Panc1 (cell line): ENCODE results near the gene FADD. TPM values are rescaled to one million over a fixed set of nuclear protein-coding genes. Genes with fewer than 3 reads are reported as not detected.
A peak's percentile ranks its signal among the peaks of the same experiment; 100 is the strongest.

Source experiments
- ATAC-seq: fragments of 200-7000 bp; cut with Tn5 transposase; 2 replicates; pipeline ENCODE4 v1.9.1; 2020; ENCODE audit warnings: mild to moderate bottlenecking, moderate library complexity
- Bru-seq: library from RNA; stranded (reverse); fragments of 400-500 nt; gene quantifications from one replicate; lab custom pipeline; 2021; lab: Mats Ljungman, UMichigan
- BruChase-seq, 2 experiments: library from RNA; stranded (reverse); fragments of 400-500 nt; gene quantifications; one replicate each; lab custom pipeline; 2021; lab: Mats Ljungman, UMichigan
- BruUV-seq: library from RNA; stranded (reverse); fragments of 400-500 nt; replicated peaks from 2 replicates; lab custom pipeline; 2021; lab: Mats Ljungman, UMichigan
- CTCF ChIA-PET: fragments of 300-600 bp; sonication (Branson Sonifier 250); formaldehyde crosslinking; loops from one replicate; lab custom pipeline; 2022; ENCODE audit warnings: antibody characterized with exemption; lab: Charles Lee
- POLR2A ChIA-PET: fragments of 300-600 bp; sonication (Branson Sonifier 250); formaldehyde crosslinking; loops from one replicate; lab custom pipeline; 2022; ENCODE audit warnings: antibody characterized with exemption; lab: Charles Lee
- DNase-seq: peaks from one replicate; pipeline ENCODE4 v3.0.0-alpha.2; 2010; ENCODE audit warnings: low read depth, low spot score
- H3K27ac ChIP-seq: 2 replicates; pipeline ENCODE4 v1.5.1; 2011; ENCODE audit warnings: mild to moderate bottlenecking, low read length, inconsistent platforms
- H3K27me3 ChIP-seq: fragments of 200-500 bp; sonication (Bioruptor generic); 2 replicates; pipeline ENCODE4 v1.6.0; 2014; ENCODE audit warnings: low read length, inconsistent platforms; ENCODE audit not compliant: control insufficient read depth, insufficient read depth
- H3K36me3 ChIP-seq: fragments of 200-500 bp; sonication (Bioruptor generic); 2 replicates; pipeline ENCODE4 v1.5.1; 2014; ENCODE audit warnings: inconsistent platforms, mild to moderate bottlenecking, low read length, moderate library complexity; ENCODE audit not compliant: control insufficient read depth, insufficient read depth
- H3K4me1 ChIP-seq: 2 replicates; pipeline ENCODE4 v1.5.1; 2011; ENCODE audit warnings: inconsistent platforms, mild to moderate bottlenecking, low read length, moderate library complexity; ENCODE audit not compliant: control insufficient read depth, insufficient read depth
- H3K4me3 ChIP-seq, 2 experiments: 2 replicates each; pipeline ENCODE4 v1.5.1; 2011 to 2012; ENCODE audit warnings: low read depth in 2 of 2, low read length in 2 of 2, mild to moderate bottlenecking in 2 of 2, inconsistent platforms in 1 of 2, moderate library complexity in 1 of 2
- H3K9me3 ChIP-seq: fragments of 200-500 bp; sonication (Bioruptor generic); 2 replicates; pipeline ENCODE4 v1.5.1; 2014; ENCODE audit warnings: low read depth, mild to moderate bottlenecking, inconsistent platforms, low read length, moderate library complexity; ENCODE audit not compliant: control insufficient read depth, insufficient read depth
- POLR2AphosphoS5 ChIP-seq: IDR thresholded peaks from 2 replicates; pipeline ENCODE4 v1.6.1; 2012; ENCODE audit warnings: mild to moderate bottlenecking, low read depth, low read length, moderate library complexity
- SIN3A ChIP-seq: IDR thresholded peaks from 2 replicates; pipeline ENCODE4 v1.6.1; 2012; ENCODE audit warnings: low read depth, mild to moderate bottlenecking, low read length, moderate library complexity, borderline replicate concordance; ENCODE audit not compliant: insufficient read depth
- TCF7L2 ChIP-seq: IDR thresholded peaks from 2 replicates; pipeline ENCODE4 v1.6.1; 2011; ENCODE audit warnings: mild to moderate bottlenecking, low read depth, low read length, inconsistent platforms
- in situ Hi-C: cut with HindIII; loops from 2 replicates; pipeline ENCODE4 v1.10.0; 2016; ENCODE audit warnings: low sequenced_read_pairs, low pct_unique_long_range_greater_than_20kb
- intact Hi-C: fragments of 100-400 bp; cut with micrococcal nuclease; formaldehyde crosslinking; loops from one replicate; pipeline ENCODE4 v1.10.0; 2022; ENCODE audit not compliant: unreplicated experiment
- long read RNA-seq: library from polyadenylated mRNA; unstranded; transcript quantifications from one replicate; pipeline ENCODE4 v2.0.0, GENCODE V29; 2021; ENCODE audit not compliant: unreplicated experiment
- polyA plus RNA-seq: library from polyadenylated mRNA; unstranded; fragments of >200 nt; gene quantifications from one replicate; pipeline ENCODE4 v1.2.1, GENCODE V29; 2012; ENCODE audit warnings: missing spikeins; ENCODE audit not compliant: insufficient read length
- total RNA-seq: library from RNA; stranded (reverse); gene quantifications from one replicate; pipeline ENCODE4 v1.2.1, GENCODE V29; 2021; ENCODE audit not compliant: unreplicated experiment
- TF ChIP-seq, protein P1 (sequence below), 2 experiments: IDR thresholded peaks; 2 replicates each; pipeline ENCODE4 v1.6.1; 2011 to 2012; ENCODE audit warnings: low read depth in 2 of 2, control low read depth in 1 of 2, low read length in 1 of 2, mild to moderate bottlenecking in 1 of 2, moderate library complexity in 1 of 2; ENCODE audit not compliant: insufficient read depth in 1 of 2
- TF ChIP-seq, protein P2 (sequence below): fragments of 450-650 bp; IDR thresholded peaks from 2 replicates; pipeline ENCODE4 v1.5.1; 2017; ENCODE audit warnings: mild to moderate bottlenecking

Gene FADD, protein sequence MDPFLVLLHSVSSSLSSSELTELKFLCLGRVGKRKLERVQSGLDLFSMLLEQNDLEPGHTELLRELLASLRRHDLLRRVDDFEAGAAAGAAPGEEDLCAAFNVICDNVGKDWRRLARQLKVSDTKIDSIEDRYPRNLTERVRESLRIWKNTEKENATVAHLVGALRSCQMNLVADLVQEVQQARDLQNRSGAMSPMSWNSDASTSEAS
- 47.3 TPM for total RNA-seq
- polyA plus RNA-seq, result 50.4 TPM
- percentile 89 among the genes with signal in this experiment for Bru-seq, nascent RNA
- BruChase-seq, experiment 1, labeled RNA remaining after a 2-hour chase, result percentile 95 among the genes with signal in this experiment
- percentile 71 among the genes with signal in this experiment for BruChase-seq, experiment 2, labeled RNA remaining after a 6-hour chase
- long read RNA-seq, transcript FADD-201 (2 exons, 1,841 nt), result major isoform, 126 of 148 reads
- long read RNA-seq, partial matches to known transcripts, result 0 of 148 reads
- long read RNA-seq, other reads (novel, unspliced or antisense), result 22 of 148 reads

DNA sequence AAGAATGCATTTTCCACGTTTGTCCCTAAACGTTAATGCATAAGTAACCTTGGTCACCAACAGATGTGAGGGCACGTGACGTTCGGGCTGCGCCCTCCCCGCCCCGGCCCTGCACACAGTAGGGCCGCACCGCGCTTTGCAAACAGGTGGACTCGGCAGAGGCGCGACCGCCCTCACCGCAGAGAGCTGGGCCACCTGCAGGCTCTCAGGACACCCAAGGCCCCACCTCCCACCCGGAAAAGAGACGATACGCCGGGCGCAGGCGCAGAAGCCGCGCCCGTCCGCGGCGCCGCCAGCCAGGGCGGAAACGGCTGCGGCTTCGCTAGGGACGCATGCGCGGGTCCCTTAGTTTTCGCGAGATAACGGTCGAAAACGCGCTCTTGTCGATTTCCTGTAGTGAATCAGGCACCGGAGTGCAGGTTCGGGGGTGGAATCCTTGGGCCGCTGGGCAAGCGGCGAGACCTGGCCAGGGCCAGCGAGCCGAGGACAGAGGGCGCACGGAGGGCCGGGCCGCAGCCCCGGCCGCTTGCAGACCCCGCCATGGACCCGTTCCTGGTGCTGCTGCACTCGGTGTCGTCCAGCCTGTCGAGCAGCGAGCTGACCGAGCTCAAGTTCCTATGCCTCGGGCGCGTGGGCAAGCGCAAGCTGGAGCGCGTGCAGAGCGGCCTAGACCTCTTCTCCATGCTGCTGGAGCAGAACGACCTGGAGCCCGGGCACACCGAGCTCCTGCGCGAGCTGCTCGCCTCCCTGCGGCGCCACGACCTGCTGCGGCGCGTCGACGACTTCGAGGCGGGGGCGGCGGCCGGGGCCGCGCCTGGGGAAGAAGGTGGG, at the start of gene FADD:
TSS of gene FADD (plus strand) at position 377 of the 831 bp plus-strand sequence. CDS start at position 541, 164 bp downstream.
- no peak for TF ChIP-seq TCF7L2
- TF ChIP-seq, protein P1, sequence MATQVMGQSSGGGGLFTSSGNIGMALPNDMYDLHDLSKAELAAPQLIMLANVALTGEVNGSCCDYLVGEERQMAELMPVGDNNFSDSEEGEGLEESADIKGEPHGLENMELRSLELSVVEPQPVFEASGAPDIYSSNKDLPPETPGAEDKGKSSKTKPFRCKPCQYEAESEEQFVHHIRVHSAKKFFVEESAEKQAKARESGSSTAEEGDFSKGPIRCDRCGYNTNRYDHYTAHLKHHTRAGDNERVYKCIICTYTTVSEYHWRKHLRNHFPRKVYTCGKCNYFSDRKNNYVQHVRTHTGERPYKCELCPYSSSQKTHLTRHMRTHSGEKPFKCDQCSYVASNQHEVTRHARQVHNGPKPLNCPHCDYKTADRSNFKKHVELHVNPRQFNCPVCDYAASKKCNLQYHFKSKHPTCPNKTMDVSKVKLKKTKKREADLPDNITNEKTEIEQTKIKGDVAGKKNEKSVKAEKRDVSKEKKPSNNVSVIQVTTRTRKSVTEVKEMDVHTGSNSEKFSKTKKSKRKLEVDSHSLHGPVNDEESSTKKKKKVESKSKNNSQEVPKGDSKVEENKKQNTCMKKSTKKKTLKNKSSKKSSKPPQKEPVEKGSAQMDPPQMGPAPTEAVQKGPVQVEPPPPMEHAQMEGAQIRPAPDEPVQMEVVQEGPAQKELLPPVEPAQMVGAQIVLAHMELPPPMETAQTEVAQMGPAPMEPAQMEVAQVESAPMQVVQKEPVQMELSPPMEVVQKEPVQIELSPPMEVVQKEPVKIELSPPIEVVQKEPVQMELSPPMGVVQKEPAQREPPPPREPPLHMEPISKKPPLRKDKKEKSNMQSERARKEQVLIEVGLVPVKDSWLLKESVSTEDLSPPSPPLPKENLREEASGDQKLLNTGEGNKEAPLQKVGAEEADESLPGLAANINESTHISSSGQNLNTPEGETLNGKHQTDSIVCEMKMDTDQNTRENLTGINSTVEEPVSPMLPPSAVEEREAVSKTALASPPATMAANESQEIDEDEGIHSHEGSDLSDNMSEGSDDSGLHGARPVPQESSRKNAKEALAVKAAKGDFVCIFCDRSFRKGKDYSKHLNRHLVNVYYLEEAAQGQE (IDR thresholded peaks at IDR 0.05; ENCODE audit: insufficient read depth in 1 of 2, low read depth in 2 of 2, low read length in 1 of 2), result 0 out of 4 replicates have a peak, but pooled peaks of 1 of the 2 experiments have one; percentile 26
- TF ChIP-seq POLR2AphosphoS5, result peak; percentile 77
- TF ChIP-seq, protein P2, sequence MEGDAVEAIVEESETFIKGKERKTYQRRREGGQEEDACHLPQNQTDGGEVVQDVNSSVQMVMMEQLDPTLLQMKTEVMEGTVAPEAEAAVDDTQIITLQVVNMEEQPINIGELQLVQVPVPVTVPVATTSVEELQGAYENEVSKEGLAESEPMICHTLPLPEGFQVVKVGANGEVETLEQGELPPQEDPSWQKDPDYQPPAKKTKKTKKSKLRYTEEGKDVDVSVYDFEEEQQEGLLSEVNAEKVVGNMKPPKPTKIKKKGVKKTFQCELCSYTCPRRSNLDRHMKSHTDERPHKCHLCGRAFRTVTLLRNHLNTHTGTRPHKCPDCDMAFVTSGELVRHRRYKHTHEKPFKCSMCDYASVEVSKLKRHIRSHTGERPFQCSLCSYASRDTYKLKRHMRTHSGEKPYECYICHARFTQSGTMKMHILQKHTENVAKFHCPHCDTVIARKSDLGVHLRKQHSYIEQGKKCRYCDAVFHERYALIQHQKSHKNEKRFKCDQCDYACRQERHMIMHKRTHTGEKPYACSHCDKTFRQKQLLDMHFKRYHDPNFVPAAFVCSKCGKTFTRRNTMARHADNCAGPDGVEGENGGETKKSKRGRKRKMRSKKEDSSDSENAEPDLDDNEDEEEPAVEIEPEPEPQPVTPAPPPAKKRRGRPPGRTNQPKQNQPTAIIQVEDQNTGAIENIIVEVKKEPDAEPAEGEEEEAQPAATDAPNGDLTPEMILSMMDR, result no peak
- peak; percentile 87 for TF ChIP-seq SIN3A
- in situ Hi-C loops, result no loop called here
- peaks cover 3% of the 10 kb centered on the region for H3K36me3 ChIP-seq
- H3K27me3 ChIP-seq, result no peaks in the 10 kb centered on the region
- H3K4me1 ChIP-seq, result peaks cover 21% of the 10 kb centered on the region
- ATAC-seq (peak; percentile 90), DNase-seq (peak; percentile 88)
- no peaks in the 10 kb centered on the region for H3K9me3 ChIP-seq
- CTCF ChIA-PET, result interaction anchor here (0.7 kb wide), 1 partner anchor 43 kb away, joined by 13 read pairs; no protein-coding TSS in a partner anchor
- intact Hi-C loops, result no loop called here
- peak within 1 kb of the TSS; percentile 90 for H3K27ac ChIP-seq
- POLR2A ChIA-PET, result no interaction called here
- no TSS peak for BruUV-seq
- H3K4me3 ChIP-seq, result peak within 1 kb of the TSS; percentile 85 to 94

DNA sequence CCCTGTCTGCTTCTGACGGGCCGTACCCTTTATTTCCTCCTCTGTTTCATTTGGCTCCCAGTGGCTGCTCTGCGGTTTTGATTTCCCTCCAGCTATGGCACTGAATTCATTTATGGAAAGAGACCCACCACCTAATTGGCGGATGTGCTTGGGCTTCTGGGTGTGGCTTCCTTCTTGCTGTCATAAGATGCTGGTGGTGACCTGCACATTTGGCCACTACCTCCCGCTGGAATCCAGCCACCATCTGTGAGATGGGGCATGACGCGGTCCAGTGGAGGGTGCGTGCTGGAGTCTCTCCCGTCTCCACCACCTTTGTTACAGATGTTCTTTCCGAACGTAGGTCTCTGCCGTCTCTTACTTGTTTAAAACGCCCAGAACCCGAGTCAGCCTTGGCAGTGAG, 47.7 kb upstream of the FADD start:
- DNase-seq (no peak), ATAC-seq (no peak)
- Histone ChIP-seq H3K27ac (no peak overlapping the region), H3K36me3 (no peaks in the 10 kb centered on the region), H3K4me3 (no peak overlapping the region), H3K27me3 (no peaks in the 10 kb centered on the region), H3K9me3 (no peaks in the 10 kb centered on the region), H3K4me1 (peaks cover 13% of the 10 kb centered on the region)
- ChIA-PET CTCF (no interaction called here), POLR2A (no interaction called here)
- no TSS peak for BruUV-seq
- intact Hi-C loops, result no loop called here
- in situ Hi-C loops, result no loop called here
- TF ChIP-seq, protein P1 (IDR thresholded peaks at IDR 0.05; ENCODE audit: insufficient read depth in 1 of 2, low read depth in 2 of 2, low read length in 1 of 2), result no peak
- TF ChIP-seq TCF7L2 (no peak), SIN3A (no peak), POLR2AphosphoS5 (no peak)
- TF ChIP-seq, protein P2, result no peak
